Cardiac fibroblast (primary cell): ENCODE results near the gene N4BP2.
A peak's percentile ranks its signal among the peaks of the same experiment; 100 is the strongest.
"Not testable (repeated sequence)": the region's sequence is repeated elsewhere in the genome, so short reads cannot be mapped to it uniquely, and the experiment has no call there.

Experiments used
- DNase-seq, 2 donors: peaks; one replicate each; pipeline versions ENCODE4 v3.0.0 to v3.0.0-alpha.2; 2010; ENCODE audit warnings: low read depth in 2 of 2
- H3K4me3 ChIP-seq, 2 donors: replicated peaks in 1 of 2; 1 replicate in 1 of 2; 2 replicates in 1 of 2; pipeline ENCODE4 v1.5.1; 2011; ENCODE audit warnings: low read depth in 2 of 2, low read length in 2 of 2, mild to moderate bottlenecking in 2 of 2, moderate library complexity in 1 of 2
- CTCF ChIP-seq: IDR thresholded peaks from one replicate; pipeline ENCODE4 v1.5.1; 2011; ENCODE audit warnings: low read depth, mild to moderate bottlenecking, low read length, inconsistent platforms

N4BP2 gene

GRCh38 chr4:40119344-40119743, 62.7 kb downstream of the N4BP2 start:
- H3K4me3 ChIP-seq, result no peak overlapping the region
- TF ChIP-seq CTCF, result no peak
- no peak for DNase-seq

- TF ChIP-seq CTCF, result no peak
- H3K4me3 ChIP-seq, result no peak overlapping the region
- DNase-seq, result peak; percentile 52 to 83
These were observed 64.9 kb downstream of the N4BP2 start for GRCh38 chr4:40121515-40121914.

GRCh38 chr4:40122941-40123340, 66.3 kb downstream of the N4BP2 start:
- no peak for TF ChIP-seq CTCF
- DNase-seq, result no peak
- no peak overlapping the region for H3K4me3 ChIP-seq

- no peak for TF ChIP-seq CTCF
- no peak overlapping the region for H3K4me3 ChIP-seq
- no peak for DNase-seq
These were observed 68.0 kb downstream of the N4BP2 start for GRCh38 chr4:40124690-40125089.

- no peak overlapping the region for H3K4me3 ChIP-seq
- no peak for TF ChIP-seq CTCF
- DNase-seq, result no peak
These were observed 73.9 kb downstream of the N4BP2 start for GRCh38 chr4:40130401-40131036.

GRCh38 chr4:40132816-40133215, 76.2 kb downstream of the N4BP2 start:
- TF ChIP-seq CTCF, result no peak
- no peak overlapping the region for H3K4me3 ChIP-seq
- no peak for DNase-seq

GRCh38 chr4:40134206-40134917, 77.7 kb downstream of the N4BP2 start:
- TF ChIP-seq CTCF, result no peak
- DNase-seq, result no peak
- no peak overlapping the region for H3K4me3 ChIP-seq

GRCh38 chr4:40136202-40136601, 79.6 kb downstream of the N4BP2 start:
- not testable (repeated sequence) for DNase-seq, H3K4me3 ChIP-seq
